ENCODE data around the gene DMBT1.

DNA sequence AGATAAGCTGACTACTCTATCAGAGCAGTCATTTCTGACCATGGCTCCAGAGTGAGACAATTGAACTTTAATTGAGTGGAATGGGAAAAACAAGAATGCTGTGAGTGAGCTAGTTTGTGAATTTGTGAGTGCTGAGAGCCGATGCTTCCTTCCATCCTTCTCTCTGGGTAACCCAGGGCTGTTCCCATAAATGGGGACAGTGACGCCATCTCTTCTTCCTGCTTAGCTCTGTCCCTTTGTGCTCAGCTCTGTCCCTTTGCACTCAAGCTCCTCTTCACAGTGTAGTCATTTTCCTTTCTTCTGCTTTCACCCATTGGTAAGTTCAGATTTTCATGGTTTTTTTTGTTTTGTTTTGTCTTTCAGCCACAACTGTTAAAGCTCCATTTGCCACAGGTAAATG, 114.7 kb downstream of the DMBT1 start:
- no peak for TF ChIP-seq CTCF (IDR thresholded peaks at IDR 0.05)
- TF ChIP-seq POLR2A (IDR thresholded peaks at IDR 0.05) = no peak
